C4-2B (cell line): ENCODE data around the gene PPP1R13B.
A peak's percentile ranks its signal among the peaks of the same experiment; 100 is the strongest.

ENCODE experiments used
- H3K27ac ChIP-seq: fragments of 450-650 bp; 2 replicates; pipeline ENCODE4 v1.5.1; 2017
- CTCF ChIP-seq: fragments of 450-650 bp; conservative IDR thresholded peaks from 2 replicates; pipeline ENCODE4 v1.5.1; 2017; ENCODE audit warnings: mild to moderate bottlenecking
- ZFX ChIP-seq: fragments of 450-650 bp; IDR thresholded peaks from 2 replicates; pipeline ENCODE4 v1.6.1; 2017

The PPP1R13B gene

GRCh38 chr14:103879570-103880347, 32.4 kb upstream of the PPP1R13B start:
- TF ChIP-seq ZFX, result no peak
- no peak for TF ChIP-seq CTCF
- H3K27ac ChIP-seq, result peak overlapping the region; percentile 80

- TF ChIP-seq ZFX (no peak), CTCF (no peak)
- peak overlapping the region; percentile 80 for H3K27ac ChIP-seq
These were observed 31.8 kb upstream of the PPP1R13B start for GRCh38 chr14:103879118-103879569.

GRCh38 chr14:103878180-103878579, 30.8 kb upstream of the PPP1R13B start:
- no peak for TF ChIP-seq CTCF
- TF ChIP-seq ZFX, result no peak
- no peak overlapping the region for H3K27ac ChIP-seq

- H3K27ac ChIP-seq, result no peak overlapping the region
- TF ChIP-seq ZFX, result no peak
- TF ChIP-seq CTCF, result no peak
These were observed 27.6 kb upstream of the PPP1R13B start for GRCh38 chr14:103875010-103875409.

- H3K27ac ChIP-seq, result no peak overlapping the region
- TF ChIP-seq ZFX (no peak), CTCF (no peak)
These were observed 25.2 kb upstream of the PPP1R13B start for GRCh38 chr14:103872481-103873113.

- no peak overlapping the region for H3K27ac ChIP-seq
These were observed 24.5 kb upstream of the PPP1R13B start for GRCh38 chr14:103871596-103872480.

More at GRCh38 chr14:103871596-103872480, 24.5 kb upstream of the PPP1R13B start:
- no peak for TF ChIP-seq ZFX
- TF ChIP-seq CTCF, result no peak
